Measurements from ENCODE around the gene OR4K5.

DNA sequence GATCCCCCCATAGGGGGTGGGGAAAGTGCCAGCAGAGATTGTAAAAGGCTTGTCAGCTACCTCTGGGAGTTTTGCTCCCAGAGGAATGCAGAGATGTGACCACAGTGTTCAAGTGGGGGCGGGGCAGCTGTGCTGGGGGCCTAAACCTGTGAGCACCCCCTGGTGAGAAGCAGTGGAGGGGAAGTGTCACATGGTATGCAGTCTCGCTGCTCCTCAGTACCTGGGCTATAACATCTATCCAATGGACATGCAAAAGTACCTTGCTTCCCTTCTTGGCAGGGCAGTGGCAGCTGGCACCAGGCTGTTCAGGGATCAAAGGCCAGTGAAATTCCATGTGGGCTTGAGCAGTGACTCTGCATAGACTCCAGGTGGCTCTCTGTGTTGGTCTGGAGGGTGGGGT lies 25.1 kb upstream of the OR4K5 start:
- TF ChIP-seq GLI4 (tag by site-specific recombination; IDR thresholded peaks at IDR 0.05), result no peak
- no peak for TF ChIP-seq ZNF473 (tag by site-specific recombination; IDR thresholded peaks at IDR 0.05)
- TF ChIP-seq ZNF645 (tag by site-specific recombination; IDR thresholded peaks at IDR 0.05), result no peak
- TF ChIP-seq CTCF (tag by site-specific recombination; IDR thresholded peaks at IDR 0.05), result no peak
- TF ChIP-seq ZNF280D (tag by site-specific recombination; IDR thresholded peaks at IDR 0.05), result no peak
- TF ChIP-seq, protein P1, sequence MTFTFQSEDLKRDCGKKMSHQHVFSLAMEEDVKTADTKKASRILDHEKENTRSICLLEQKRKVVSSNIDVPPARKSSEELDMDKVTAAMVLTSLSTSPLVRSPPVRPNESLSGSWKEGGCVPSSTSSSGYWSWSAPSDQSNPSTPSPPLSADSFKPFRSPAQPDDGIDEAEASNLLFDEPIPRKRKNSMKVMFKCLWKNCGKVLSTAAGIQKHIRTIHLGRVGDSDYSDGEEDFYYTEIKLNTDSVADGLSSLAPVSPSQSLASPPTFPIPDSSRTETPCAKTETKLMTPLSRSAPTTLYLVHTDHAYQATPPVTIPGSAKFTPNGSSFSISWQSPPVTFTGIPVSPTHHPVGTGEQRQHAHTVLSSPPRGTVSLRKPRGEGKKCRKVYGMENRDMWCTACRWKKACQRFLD (tag by site-specific recombination; IDR thresholded peaks at IDR 0.05), result no peak
- no peak for TF ChIP-seq ZNF747 (tag by site-specific recombination; IDR thresholded peaks at IDR 0.05)
- no peak for TF ChIP-seq ZNF350 (tag by site-specific recombination; IDR thresholded peaks at IDR 0.05)

All from HEK293 (cell line).